IPS-18a (cell line): ENCODE data around the gene SERBP1.
A peak's percentile ranks its signal among the peaks of the same experiment; 100 is the strongest.

Experiments
- H3K27ac ChIP-seq: one replicate; pipeline ENCODE4 v1.5.1; 2013; ENCODE audit warnings: low read length
- H3K27me3 ChIP-seq: one replicate; pipeline ENCODE4 v1.6.1; 2013; ENCODE audit warnings: mild to moderate bottlenecking, low read length; ENCODE audit not compliant: control insufficient read depth, insufficient read depth
- H3K36me3 ChIP-seq: one replicate; pipeline ENCODE4 v1.6.1; 2013; ENCODE audit warnings: low read depth, low read length; ENCODE audit not compliant: control insufficient read depth
- H3K4me1 ChIP-seq: one replicate; pipeline ENCODE4 v1.6.1; 2013; ENCODE audit warnings: low read depth, low read length; ENCODE audit not compliant: control insufficient read depth
- H3K4me3 ChIP-seq: one replicate; pipeline ENCODE4 v1.5.1; 2013; ENCODE audit warnings: low read length
- H3K9ac ChIP-seq: one replicate; pipeline ENCODE4 v1.6.1; 2013; ENCODE audit warnings: mild to moderate bottlenecking, low read length, moderate library complexity
- H3K9me3 ChIP-seq: one replicate; pipeline ENCODE4 v1.6.1; 2013; ENCODE audit warnings: low read depth, low read length; ENCODE audit not compliant: control insufficient read depth

SERBP1 gene

GRCh38 chr1:67439277-67440029, 9.3 kb upstream of the SERBP1 start:
- Histone ChIP-seq H3K27ac (no peak overlapping the region), H3K4me3 (no peak overlapping the region), H3K9ac (no peak overlapping the region), H3K36me3 (no peaks in the 10 kb centered on the region), H3K4me1 (no peaks in the 10 kb centered on the region), H3K27me3 (no peaks in the 10 kb centered on the region), H3K9me3 (no peaks in the 10 kb centered on the region)

- Histone ChIP-seq H3K4me1 (no peaks in the 10 kb centered on the region), H3K27ac (no peak overlapping the region), H3K9me3 (no peaks in the 10 kb centered on the region), H3K4me3 (no peak overlapping the region), H3K9ac (no peak overlapping the region), H3K36me3 (no peaks in the 10 kb centered on the region), H3K27me3 (no peaks in the 10 kb centered on the region)
Measured at GRCh38 chr1:67437961-67438360, 7.8 kb upstream of the SERBP1 start.

DNA sequence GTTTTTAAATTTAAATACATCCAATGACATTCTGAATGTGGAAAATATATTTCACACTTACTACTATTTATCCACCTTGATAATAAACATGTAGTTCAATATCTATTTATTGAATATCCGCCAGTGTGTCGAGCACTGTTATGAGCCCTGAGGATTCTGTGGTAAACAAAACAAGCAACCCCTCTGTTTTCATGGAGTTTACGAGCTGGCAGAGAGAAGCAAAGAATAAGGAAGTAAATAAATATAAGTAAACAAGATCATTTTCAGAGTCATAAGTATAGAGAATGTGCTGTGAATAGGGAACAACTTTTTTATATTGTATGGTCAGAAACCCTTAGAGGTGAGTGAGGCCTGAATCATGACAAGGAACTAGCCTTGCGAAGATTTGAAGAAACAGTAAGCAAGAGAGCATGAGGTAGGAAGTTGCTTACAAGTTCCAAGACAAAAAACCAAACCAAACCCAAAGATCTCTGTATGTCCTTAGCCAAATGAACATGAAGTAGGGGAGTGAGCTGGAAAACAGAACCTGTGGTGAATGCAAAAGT, 6.4 kb upstream of the SERBP1 start:
- H3K4me3 ChIP-seq, result no peak overlapping the region
- H3K9ac ChIP-seq, result no peak overlapping the region
- H3K9me3 ChIP-seq, result no peaks in the 10 kb centered on the region
- peaks cover 9% of the 10 kb centered on the region for H3K4me1 ChIP-seq
- no peaks in the 10 kb centered on the region for H3K36me3 ChIP-seq
- no peak overlapping the region for H3K27ac ChIP-seq
- H3K27me3 ChIP-seq, result no peaks in the 10 kb centered on the region

DNA sequence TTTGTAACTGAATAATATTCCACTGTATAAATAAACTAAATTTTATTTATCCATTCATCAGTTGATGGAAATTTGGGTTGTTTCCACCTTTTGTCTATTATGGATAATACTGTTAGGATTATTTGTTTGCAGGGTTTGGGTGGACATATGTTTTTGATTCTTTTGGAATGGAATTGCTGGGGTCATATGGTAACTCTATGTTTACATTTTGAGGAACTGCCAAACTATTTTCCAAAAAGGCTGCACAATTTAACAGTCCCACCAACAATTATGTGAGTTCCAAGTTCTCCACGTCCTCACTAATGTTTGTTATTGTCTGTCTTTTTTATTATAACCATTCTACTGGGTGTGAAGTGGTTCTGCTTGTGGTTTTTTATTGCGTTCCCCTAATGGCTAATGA, 4.3 kb upstream of the SERBP1 start:
- Histone ChIP-seq H3K36me3 (no peaks in the 10 kb centered on the region), H3K27me3 (no peaks in the 10 kb centered on the region), H3K9ac (no peak overlapping the region), H3K4me1 (peaks cover 12% of the 10 kb centered on the region), H3K27ac (no peak overlapping the region), H3K9me3 (no peaks in the 10 kb centered on the region), H3K4me3 (no peak overlapping the region)

GRCh38 chr1:67433837-67434236, 3.6 kb upstream of the SERBP1 start:
- Histone ChIP-seq H3K27ac (no peak overlapping the region), H3K27me3 (no peaks in the 10 kb centered on the region), H3K9ac (no peak overlapping the region), H3K4me1 (peaks cover 12% of the 10 kb centered on the region), H3K9me3 (no peaks in the 10 kb centered on the region), H3K36me3 (peaks cover 5% of the 10 kb centered on the region), H3K4me3 (no peak overlapping the region)

DNA sequence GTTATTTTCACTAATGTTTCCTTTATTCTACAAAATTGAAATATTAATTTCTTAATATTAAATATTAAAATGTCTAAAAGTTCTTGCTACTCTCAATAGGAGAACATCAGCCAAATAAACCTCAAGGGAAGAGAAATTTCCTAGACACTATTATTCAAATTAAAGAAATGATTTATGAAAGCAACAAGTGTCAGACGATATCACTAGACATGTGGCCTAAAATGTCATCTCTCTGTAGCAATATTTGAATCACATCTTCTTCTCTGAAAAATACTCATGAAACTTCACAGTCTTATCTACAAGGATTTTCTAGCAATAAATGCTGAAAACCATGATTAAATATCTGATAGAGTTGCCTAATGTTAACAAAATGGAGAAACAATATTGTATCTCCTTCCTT, 2.5 kb upstream of the SERBP1 start:
- Histone ChIP-seq H3K4me1 (peaks cover 12% of the 10 kb centered on the region), H3K4me3 (no peak overlapping the region), H3K9ac (no peak overlapping the region), H3K27ac (no peak overlapping the region), H3K9me3 (no peaks in the 10 kb centered on the region), H3K36me3 (peaks cover 16% of the 10 kb centered on the region), H3K27me3 (no peaks in the 10 kb centered on the region)

DNA sequence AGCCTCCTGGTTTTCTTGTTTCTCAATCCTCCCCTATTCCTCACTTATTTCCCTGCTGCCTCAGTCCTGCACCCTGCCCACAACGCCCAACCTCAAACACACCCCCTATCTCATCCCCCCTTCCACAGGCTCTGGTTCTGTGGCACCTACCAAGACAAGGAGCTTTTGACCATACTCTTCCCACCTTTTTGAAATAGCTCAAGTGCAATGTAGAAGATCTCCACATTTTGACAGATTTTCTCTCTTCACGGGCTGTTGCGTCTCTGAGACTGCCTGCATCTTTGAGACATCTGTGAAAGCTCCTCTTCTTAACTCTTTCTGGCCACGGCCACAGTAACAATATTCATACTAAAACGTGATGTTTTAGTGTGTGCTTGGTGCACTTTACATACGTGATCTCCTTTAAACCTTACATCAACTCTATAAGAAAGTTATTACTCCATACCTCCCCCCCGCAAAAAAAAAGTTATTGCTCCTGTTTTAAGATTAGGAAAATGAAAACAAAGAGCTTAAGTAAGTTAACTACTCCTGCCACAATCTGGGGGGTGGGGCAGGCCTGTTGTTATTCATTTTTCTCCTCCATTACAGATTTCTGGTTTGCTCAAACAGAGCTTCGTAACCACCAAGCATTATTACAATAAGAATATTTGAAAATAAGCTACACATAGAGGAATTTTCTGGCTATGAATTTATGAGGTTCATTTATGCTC, 1.8 kb upstream of the SERBP1 start:
- Histone ChIP-seq H3K4me1 (peaks cover 16% of the 10 kb centered on the region), H3K27me3 (no peaks in the 10 kb centered on the region), H3K9me3 (no peaks in the 10 kb centered on the region), H3K4me3 (peak overlapping the region; percentile 100), H3K36me3 (peaks cover 16% of the 10 kb centered on the region), H3K27ac (peak overlapping the region; percentile 1), H3K9ac (peak overlapping the region; percentile 93)

DNA sequence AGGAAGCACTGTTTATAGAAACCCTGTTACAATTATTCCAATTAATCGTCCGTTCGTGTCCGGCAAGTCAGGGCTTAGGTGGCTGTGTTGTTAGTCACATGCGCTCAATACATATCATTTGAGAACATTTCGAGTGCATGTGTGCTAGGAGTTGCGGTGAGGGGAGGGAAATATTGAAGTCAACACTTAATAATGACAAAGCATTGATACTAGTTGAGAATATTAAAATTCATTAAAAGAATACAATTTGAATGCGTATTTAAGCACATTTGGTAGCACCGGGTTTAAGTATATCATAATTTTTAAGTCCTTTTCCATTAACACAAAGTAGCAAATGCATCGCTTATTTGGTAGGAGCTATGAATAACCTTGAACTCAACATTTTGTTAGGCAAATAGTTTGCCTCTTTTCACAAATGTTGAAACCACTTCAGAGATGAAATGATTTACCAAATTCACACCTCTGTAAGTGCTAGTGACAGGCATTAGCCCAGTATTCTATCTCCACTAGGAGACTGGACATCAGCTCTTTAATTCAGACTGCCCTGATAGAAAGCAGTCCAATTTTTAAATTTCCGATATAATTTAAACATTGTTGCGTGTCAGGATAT, 1.1 kb upstream of the SERBP1 start:
- H3K9me3 ChIP-seq, result no peaks in the 10 kb centered on the region
- H3K4me3 ChIP-seq, result peak overlapping the region; percentile 100
- peak overlapping the region; percentile 92 for H3K27ac ChIP-seq
- peaks cover 23% of the 10 kb centered on the region for H3K4me1 ChIP-seq
- peak overlapping the region; percentile 93 for H3K9ac ChIP-seq
- no peaks in the 10 kb centered on the region for H3K27me3 ChIP-seq
- peaks cover 16% of the 10 kb centered on the region for H3K36me3 ChIP-seq

- Histone ChIP-seq H3K9ac (peak overlapping the region; percentile 97), H3K4me3 (peak overlapping the region; percentile 100), H3K36me3 (peaks cover 30% of the 10 kb centered on the region), H3K27me3 (no peaks in the 10 kb centered on the region), H3K27ac (peak overlapping the region; percentile 80), H3K4me1 (peaks cover 23% of the 10 kb centered on the region), H3K9me3 (no peaks in the 10 kb centered on the region)
Measured at GRCh38 chr1:67429528-67430357, 459 bp downstream of the SERBP1 start.

DNA sequence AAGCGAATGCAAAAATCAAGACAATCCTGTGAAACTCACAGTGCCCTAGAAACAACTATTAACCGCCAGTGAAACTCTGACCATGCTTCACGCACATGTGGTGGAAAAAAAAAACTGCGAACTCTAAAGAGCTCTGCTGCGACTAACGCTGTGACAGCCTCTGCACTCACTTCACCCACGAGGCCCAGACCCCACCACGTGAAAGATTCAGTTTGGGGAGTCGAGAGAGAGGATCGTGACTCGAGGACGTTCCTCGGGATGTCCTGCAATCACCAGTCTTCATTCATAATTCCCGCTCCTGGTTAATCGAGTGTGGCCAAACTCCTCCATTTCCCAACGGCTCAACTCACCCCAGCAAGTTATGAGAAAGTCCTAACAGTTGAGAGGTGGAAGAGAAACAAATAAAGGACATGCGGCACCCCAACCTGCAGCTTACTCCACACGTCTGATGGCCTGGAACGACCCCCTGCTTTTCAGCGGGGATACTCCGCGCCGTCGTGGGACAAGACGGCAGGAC, 1.1 kb downstream of the SERBP1 start:
- peak overlapping the region; percentile 33 for H3K27ac ChIP-seq
- peak overlapping the region; percentile 100 for H3K4me3 ChIP-seq
- no peaks in the 10 kb centered on the region for H3K27me3 ChIP-seq
- H3K36me3 ChIP-seq, result peaks cover 37% of the 10 kb centered on the region
- peaks cover 23% of the 10 kb centered on the region for H3K4me1 ChIP-seq
- peak overlapping the region; percentile 97 for H3K9ac ChIP-seq
- no peaks in the 10 kb centered on the region for H3K9me3 ChIP-seq

DNA sequence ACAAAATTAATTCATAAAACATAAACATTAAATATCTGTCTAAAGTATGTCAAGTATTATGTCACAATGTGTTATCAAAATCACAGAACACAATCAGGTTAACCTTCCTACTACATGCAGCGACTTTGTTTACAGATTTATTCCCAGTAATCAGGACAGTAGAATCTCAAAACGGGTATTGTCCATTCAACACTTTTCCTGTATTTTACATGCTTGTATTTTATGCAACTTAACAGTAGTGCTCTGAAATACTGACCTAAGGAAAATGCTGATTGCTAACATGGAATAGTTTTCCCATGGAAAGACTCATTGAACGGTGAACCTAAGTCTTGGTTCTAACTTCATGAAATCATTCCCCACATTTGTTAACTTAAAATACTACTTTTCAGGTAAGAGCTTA, 2.3 kb downstream of the SERBP1 start:
- Histone ChIP-seq H3K4me3 (peak overlapping the region; percentile 100), H3K27me3 (no peaks in the 10 kb centered on the region), H3K27ac (no peak overlapping the region), H3K36me3 (peaks cover 48% of the 10 kb centered on the region), H3K4me1 (peaks cover 23% of the 10 kb centered on the region), H3K9me3 (no peaks in the 10 kb centered on the region), H3K9ac (peak overlapping the region; percentile 97)
